PC-3 (cell line): ENCODE measurements around the gene GOLM1.

Source experiments
- CTCF ChIP-seq: fragments of 300-600 bp; sonication (generic); conservative IDR thresholded peaks from 2 replicates; pipeline ENCODE4 v1.5.1; 2017; ENCODE audit warnings: antibody characterized with exemption, low read depth, mild to moderate bottlenecking, low read length
- EZH2 ChIP-seq: fragments of 300-600 bp; sonication (generic); IDR thresholded peaks from one replicate; pipeline ENCODE4 v1.6.1; 2017; ENCODE audit warnings: antibody characterized with exemption, mild to moderate bottlenecking, low read length; ENCODE audit not compliant: unreplicated experiment

- no peak for TF ChIP-seq CTCF
- TF ChIP-seq EZH2 = no peak
Observed at GRCh38 chr9:86116425-86116824, 17.1 kb upstream of the GOLM1 start.
